Calu3 (cell line): ENCODE results near the gene ZNF793. TPM values are rescaled to one million over a fixed set of nuclear protein-coding genes. Genes with fewer than 3 reads are reported as not detected.

Source experiments
- BruUV-seq: library from RNA; stranded (reverse); fragments of 400-500 nt; replicated peaks from 2 replicates; lab custom pipeline; 2021; lab: Mats Ljungman, UMichigan
- CTCF ChIA-PET: fragments of 300-600 bp; sonication (Branson Sonifier 250); formaldehyde crosslinking; loops from one replicate; lab custom pipeline; 2022; ENCODE audit warnings: antibody characterized with exemption; lab: Charles Lee
- DNase-seq: peaks from one replicate; pipeline ENCODE4 v3.0.0; 2022
- H3K27ac Mint-ChIP-seq: one replicate; pipeline ENCODE4 v1.8.0; 2022; ENCODE audit warnings: mixed read lengths; ENCODE audit not compliant: unreplicated experiment
- H3K27me3 Mint-ChIP-seq: one replicate; pipeline ENCODE4 v1.8.0; 2022; ENCODE audit warnings: mixed read lengths; ENCODE audit not compliant: unreplicated experiment
- H3K36me3 Mint-ChIP-seq: one replicate; pipeline ENCODE4 v1.8.0; 2022; ENCODE audit warnings: mild to moderate bottlenecking, moderate library complexity, mixed read lengths; ENCODE audit not compliant: insufficient read depth, unreplicated experiment
- H3K4me1 Mint-ChIP-seq: one replicate; pipeline ENCODE4 v1.8.0; 2022; ENCODE audit warnings: mild to moderate bottlenecking, low read depth, mixed read lengths; ENCODE audit not compliant: unreplicated experiment
- H3K4me3 Mint-ChIP-seq: one replicate; pipeline ENCODE4 v1.8.0; 2022; ENCODE audit warnings: mild to moderate bottlenecking, low read depth, moderate library complexity, mixed read lengths; ENCODE audit not compliant: unreplicated experiment
- H3K9me3 Mint-ChIP-seq: one replicate; pipeline ENCODE4 v1.8.0; 2022; ENCODE audit warnings: low read depth, mixed read lengths; ENCODE audit not compliant: unreplicated experiment
- intact Hi-C: fragments of 100-400 bp; cut with micrococcal nuclease; formaldehyde crosslinking; loops from one replicate; pipeline ENCODE4 v1.10.0; 2022; ENCODE audit not compliant: unreplicated experiment
- total RNA-seq: library from RNA; stranded (reverse); gene quantifications from 2 replicates; pipeline ENCODE4 v1.2.3, GENCODE V29; 2022
- TF ChIP-seq, protein P1 (sequence below): fragments of 200-600 bp; IDR thresholded peaks from one replicate; pipeline ENCODE4 v1.8.0; 2022; ENCODE audit warnings: antibody characterized with exemption; ENCODE audit not compliant: unreplicated experiment

ZNF793 gene
- total RNA-seq, 1 experiment from 2014 or later = not detected

DNA sequence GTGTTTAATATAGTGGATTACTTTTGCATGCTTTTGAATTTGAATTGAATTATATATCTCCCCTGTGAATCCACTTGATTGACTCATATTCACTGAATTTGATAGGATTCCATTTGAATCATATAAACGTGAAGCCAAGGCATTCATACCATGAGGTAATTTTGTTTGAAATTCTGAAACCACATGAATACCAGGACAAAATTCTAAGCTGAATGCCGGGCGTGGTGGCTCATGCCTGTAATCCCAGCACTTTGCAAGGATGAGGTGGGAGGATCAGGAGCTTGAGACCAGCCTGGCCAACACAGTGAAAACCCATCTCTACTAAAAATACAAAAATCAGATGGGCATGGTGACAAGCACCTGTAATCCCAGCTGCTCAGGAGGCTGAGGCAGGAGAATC is 4.4 kb downstream of the ZNF793 start:
- H3K4me3 Mint-ChIP-seq = no peak overlapping the region
- H3K27ac Mint-ChIP-seq = no peak overlapping the region
- intact Hi-C loops = no loop called here
- H3K36me3 Mint-ChIP-seq = no peaks in the 10 kb centered on the region
- DNase-seq = no peak
- TF ChIP-seq, protein P1, sequence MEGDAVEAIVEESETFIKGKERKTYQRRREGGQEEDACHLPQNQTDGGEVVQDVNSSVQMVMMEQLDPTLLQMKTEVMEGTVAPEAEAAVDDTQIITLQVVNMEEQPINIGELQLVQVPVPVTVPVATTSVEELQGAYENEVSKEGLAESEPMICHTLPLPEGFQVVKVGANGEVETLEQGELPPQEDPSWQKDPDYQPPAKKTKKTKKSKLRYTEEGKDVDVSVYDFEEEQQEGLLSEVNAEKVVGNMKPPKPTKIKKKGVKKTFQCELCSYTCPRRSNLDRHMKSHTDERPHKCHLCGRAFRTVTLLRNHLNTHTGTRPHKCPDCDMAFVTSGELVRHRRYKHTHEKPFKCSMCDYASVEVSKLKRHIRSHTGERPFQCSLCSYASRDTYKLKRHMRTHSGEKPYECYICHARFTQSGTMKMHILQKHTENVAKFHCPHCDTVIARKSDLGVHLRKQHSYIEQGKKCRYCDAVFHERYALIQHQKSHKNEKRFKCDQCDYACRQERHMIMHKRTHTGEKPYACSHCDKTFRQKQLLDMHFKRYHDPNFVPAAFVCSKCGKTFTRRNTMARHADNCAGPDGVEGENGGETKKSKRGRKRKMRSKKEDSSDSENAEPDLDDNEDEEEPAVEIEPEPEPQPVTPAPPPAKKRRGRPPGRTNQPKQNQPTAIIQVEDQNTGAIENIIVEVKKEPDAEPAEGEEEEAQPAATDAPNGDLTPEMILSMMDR = no peak
- H3K4me1 Mint-ChIP-seq = no peaks in the 10 kb centered on the region
- CTCF ChIA-PET = no interaction called here
- H3K9me3 Mint-ChIP-seq = peaks cover 18% of the 10 kb centered on the region
- H3K27me3 Mint-ChIP-seq = no peaks in the 10 kb centered on the region
- no TSS peak for BruUV-seq

DNA sequence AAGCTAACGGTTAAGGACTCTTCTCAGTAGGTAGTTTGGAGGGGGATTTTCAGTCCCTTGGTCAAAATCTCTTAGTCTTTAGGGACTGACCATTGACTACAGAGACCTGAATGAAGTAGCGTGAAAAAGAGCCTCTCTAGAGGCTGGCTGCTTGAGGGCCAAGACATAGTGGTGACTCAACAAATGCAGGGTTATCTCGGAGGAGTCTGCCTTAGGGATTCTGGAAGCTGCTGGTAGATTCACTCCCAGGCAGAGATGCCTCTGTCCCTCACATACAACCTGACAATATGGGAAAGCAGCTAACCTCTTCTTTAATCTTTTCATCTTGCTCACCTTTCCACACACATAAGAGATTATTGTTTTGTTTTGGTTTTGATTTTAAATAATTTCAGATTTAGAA is 5.1 kb downstream of the ZNF793 start:
- intact Hi-C loops = no loop called here
- DNase-seq = no peak
- H3K9me3 Mint-ChIP-seq = peaks cover 18% of the 10 kb centered on the region
- H3K4me3 Mint-ChIP-seq = no peak overlapping the region
- no peaks in the 10 kb centered on the region for H3K36me3 Mint-ChIP-seq
- TF ChIP-seq, protein P1 = no peak
- CTCF ChIA-PET = no interaction called here
- no peaks in the 10 kb centered on the region for H3K27me3 Mint-ChIP-seq
- no peak overlapping the region for H3K27ac Mint-ChIP-seq
- no peaks in the 10 kb centered on the region for H3K4me1 Mint-ChIP-seq
- BruUV-seq = no TSS peak

DNA sequence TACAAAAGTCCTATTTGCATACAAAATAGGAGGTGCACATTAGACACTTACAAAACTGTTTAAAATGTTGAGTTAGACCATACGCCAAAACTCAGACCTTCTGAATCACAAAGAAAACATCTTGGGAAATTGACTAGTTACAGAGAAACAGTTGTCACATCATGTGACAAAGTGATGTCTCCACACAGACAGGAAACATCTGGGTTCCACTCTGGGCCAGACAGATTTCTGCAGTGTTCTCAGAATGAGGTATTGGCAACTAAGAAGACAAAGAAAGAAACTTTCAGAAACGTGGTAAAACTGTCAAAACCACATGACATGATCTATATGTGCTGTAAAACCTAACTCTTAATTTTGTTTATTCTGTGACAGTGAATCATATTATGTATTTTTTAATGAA is 6.7 kb downstream of the ZNF793 start:
- Mint-ChIP-seq H3K36me3 (no peaks in the 10 kb centered on the region), H3K9me3 (peaks cover 18% of the 10 kb centered on the region), H3K27ac (no peak overlapping the region), H3K4me3 (no peak overlapping the region), H3K27me3 (no peaks in the 10 kb centered on the region), H3K4me1 (no peaks in the 10 kb centered on the region)
- TF ChIP-seq, protein P1 = no peak
- intact Hi-C loops = no loop called here
- no peak for DNase-seq
- CTCF ChIA-PET = no interaction called here
- BruUV-seq = no TSS peak

DNA sequence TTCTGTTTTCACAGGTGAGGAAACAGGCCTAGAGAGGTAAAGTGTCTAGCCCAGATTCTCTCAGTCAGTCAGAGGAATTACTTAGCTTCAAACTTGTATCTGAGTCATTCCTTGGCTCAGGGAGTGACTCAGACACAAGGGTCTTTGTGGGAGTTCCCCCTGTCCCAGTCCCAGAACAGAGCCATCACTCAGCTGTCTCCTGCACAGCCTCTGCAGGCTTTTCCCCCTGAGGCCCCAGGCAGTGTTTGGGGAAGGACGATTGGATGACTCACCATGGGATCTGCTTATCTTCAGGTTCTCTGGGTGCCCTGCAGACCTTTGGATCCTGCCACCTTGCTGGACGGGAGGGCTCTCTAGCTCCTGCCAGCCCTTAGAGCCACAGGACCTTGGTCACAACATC is 13.2 kb downstream of the ZNF793 start:
- H3K4me1 Mint-ChIP-seq = no peaks in the 10 kb centered on the region
- H3K36me3 Mint-ChIP-seq = no peaks in the 10 kb centered on the region
- no peak overlapping the region for H3K4me3 Mint-ChIP-seq
- intact Hi-C loops = no loop called here
- TF ChIP-seq, protein P1 = no peak
- H3K27me3 Mint-ChIP-seq = no peaks in the 10 kb centered on the region
- peaks cover 14% of the 10 kb centered on the region for H3K9me3 Mint-ChIP-seq
- CTCF ChIA-PET = no interaction called here
- no peak overlapping the region for H3K27ac Mint-ChIP-seq
- no TSS peak for BruUV-seq
- DNase-seq = no peak
